ENCODE measurements around the gene POU2F3.

GRCh38 chr11:120194166-120194565, 45.8 kb upstream of the POU2F3 start:
- no peak for TF ChIP-seq CTCF (IDR thresholded peaks at IDR 0.05)
- no peak for TF ChIP-seq POLR2A (IDR thresholded peaks at IDR 0.05)

All from heart left ventricle (tissue), 13 donors.